Measurements from ENCODE around the gene ANGPT4. TPM values are rescaled to one million over a fixed set of nuclear protein-coding genes. Genes with fewer than 3 reads are reported as not detected.
"Not testable (repeated sequence)": the region's sequence is repeated elsewhere in the genome, so short reads cannot be mapped to it uniquely, and the experiment has no call there.

ANGPT4 gene
- total RNA-seq, 1 experiment from 2014 or later, result 0.20 TPM

GRCh38 chr20:828987-829386 is 87.1 kb downstream of the ANGPT4 start (continued):
- TF ChIP-seq ATF2 (CRISPR knock-in tag; IDR thresholded peaks at IDR 0.05; ENCODE audit: borderline replicate concordance, low read depth) (no peak), NR3C1 (CRISPR knock-in tag; conservative IDR thresholded peaks at IDR 0.05; ENCODE audit: low read depth) (no peak), PRRX2 (CRISPR knock-in tag; IDR thresholded peaks at IDR 0.05) (no peak)

- CTCF ChIA-PET, result interaction anchor here (1.1 kb wide), 1 partner anchor 116 kb away, joined by 6 read pairs; no protein-coding TSS in a partner anchor
- not testable (repeated sequence) for H3K36me3 Mint-ChIP-seq; H3K27me3 Mint-ChIP-seq (ENCODE audit: low read depth); H3K4me3 Mint-ChIP-seq; DNase-seq (ENCODE audit: low spot score); H3K27ac Mint-ChIP-seq; H3K9me3 Mint-ChIP-seq; ATAC-seq; H3K4me1 Mint-ChIP-seq
- POLR2A ChIA-PET, result interaction anchor here (0.6 to 0.7 kb wide), 2 partner anchors 25 to 84 kb away, joined by 3 to 4 read pairs; no protein-coding TSS in a partner anchor
These were observed 88.2 kb downstream of the ANGPT4 start for GRCh38 chr20:827981-828380.

- Mint-ChIP-seq H3K36me3 (no peaks in the 10 kb centered on the region), H3K9me3 (no peaks in the 10 kb centered on the region), H3K4me1 (peaks cover 11% of the 10 kb centered on the region), H3K27ac (no peak overlapping the region), H3K4me3 (no peak overlapping the region), H3K27me3 (ENCODE audit: low read depth) (no peaks in the 10 kb centered on the region; the same call in 1 of the 2 replicates)
- ChIA-PET POLR2A (no interaction called here), CTCF (interaction anchor here (1.1 kb wide), 1 partner anchor 117 kb away, joined by 6 read pairs; no protein-coding TSS in a partner anchor)
- DNase-seq (ENCODE audit: low spot score) (no peak), ATAC-seq (no peak)
- TF ChIP-seq ATF1 (CRISPR knock-in tag; IDR thresholded peaks at IDR 0.05) (no peak), NR3C1 (CRISPR knock-in tag; conservative IDR thresholded peaks at IDR 0.05; ENCODE audit: low read depth) (no peak), TCF7 (CRISPR knock-in tag; IDR thresholded peaks at IDR 0.05; ENCODE audit: low read depth) (no peak), SOX15 (CRISPR knock-in tag; IDR thresholded peaks at IDR 0.05) (no peak), ATF3 (CRISPR knock-in tag; conservative IDR thresholded peaks at IDR 0.05) (no peak), ARID4B (CRISPR knock-in tag; IDR thresholded peaks at IDR 0.05; ENCODE audit: borderline replicate concordance) (no peak), MXD4 (CRISPR knock-in tag; IDR thresholded peaks at IDR 0.05; ENCODE audit: borderline replicate concordance) (no peak), EMX1 (CRISPR knock-in tag; IDR thresholded peaks at IDR 0.05) (no peak), FOXP1 (CRISPR knock-in tag; IDR thresholded peaks at IDR 0.05; ENCODE audit: borderline replicate concordance) (no peak), E2F1 (CRISPR knock-in tag; IDR thresholded peaks at IDR 0.05) (no peak), ZNF425 (CRISPR knock-in tag; conservative IDR thresholded peaks at IDR 0.05) (no peak), ZBTB43 (CRISPR knock-in tag; IDR thresholded peaks at IDR 0.05) (no peak), USF1 (CRISPR knock-in tag; IDR thresholded peaks at IDR 0.05) (no peak)
- TF ChIP-seq, protein P1, sequence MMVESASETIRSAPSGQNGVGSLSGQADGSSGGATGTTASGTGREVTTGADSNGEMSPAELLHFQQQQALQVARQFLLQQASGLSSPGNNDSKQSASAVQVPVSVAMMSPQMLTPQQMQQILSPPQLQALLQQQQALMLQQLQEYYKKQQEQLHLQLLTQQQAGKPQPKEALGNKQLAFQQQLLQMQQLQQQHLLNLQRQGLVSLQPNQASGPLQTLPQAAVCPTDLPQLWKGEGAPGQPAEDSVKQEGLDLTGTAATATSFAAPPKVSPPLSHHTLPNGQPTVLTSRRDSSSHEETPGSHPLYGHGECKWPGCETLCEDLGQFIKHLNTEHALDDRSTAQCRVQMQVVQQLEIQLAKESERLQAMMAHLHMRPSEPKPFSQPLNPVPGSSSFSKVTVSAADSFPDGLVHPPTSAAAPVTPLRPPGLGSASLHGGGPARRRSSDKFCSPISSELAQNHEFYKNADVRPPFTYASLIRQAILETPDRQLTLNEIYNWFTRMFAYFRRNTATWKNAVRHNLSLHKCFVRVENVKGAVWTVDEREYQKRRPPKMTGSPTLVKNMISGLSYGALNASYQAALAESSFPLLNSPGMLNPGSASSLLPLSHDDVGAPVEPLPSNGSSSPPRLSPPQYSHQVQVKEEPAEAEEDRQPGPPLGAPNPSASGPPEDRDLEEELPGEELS (CRISPR knock-in tag; IDR thresholded peaks at IDR 0.05), result no peak
- TF ChIP-seq, protein P2, sequence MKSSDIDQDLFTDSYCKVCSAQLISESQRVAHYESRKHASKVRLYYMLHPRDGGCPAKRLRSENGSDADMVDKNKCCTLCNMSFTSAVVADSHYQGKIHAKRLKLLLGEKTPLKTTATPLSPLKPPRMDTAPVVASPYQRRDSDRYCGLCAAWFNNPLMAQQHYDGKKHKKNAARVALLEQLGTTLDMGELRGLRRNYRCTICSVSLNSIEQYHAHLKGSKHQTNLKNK (CRISPR knock-in tag; IDR thresholded peaks at IDR 0.05), result no peak
These were observed 89.3 kb downstream of the ANGPT4 start for GRCh38 chr20:826695-827323.

All from WTC11 (cell line).